ENCODE data around the gene VSIR.

Gene VSIR

DNA sequence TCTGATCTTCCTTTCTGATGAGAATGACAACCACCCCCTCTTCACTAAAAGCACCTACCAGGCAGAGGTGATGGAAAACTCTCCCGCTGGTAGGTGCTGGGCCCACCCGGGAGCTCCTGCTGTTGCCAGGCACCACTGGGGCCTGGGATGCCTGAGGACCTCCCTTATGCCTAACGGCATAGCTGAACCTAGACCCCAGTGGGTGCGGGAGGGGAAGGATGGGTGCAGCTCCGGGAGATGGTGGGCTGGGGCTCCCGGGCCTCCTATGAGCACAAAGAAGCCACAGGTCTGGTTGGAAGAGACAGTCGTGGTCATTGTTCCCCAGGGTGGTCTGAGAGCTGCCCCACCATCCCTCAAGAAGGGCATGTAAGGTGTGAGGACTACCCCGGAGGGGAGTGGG lies 15.6 kb upstream of the VSIR start:
- TF ChIP-seq, protein P1, sequence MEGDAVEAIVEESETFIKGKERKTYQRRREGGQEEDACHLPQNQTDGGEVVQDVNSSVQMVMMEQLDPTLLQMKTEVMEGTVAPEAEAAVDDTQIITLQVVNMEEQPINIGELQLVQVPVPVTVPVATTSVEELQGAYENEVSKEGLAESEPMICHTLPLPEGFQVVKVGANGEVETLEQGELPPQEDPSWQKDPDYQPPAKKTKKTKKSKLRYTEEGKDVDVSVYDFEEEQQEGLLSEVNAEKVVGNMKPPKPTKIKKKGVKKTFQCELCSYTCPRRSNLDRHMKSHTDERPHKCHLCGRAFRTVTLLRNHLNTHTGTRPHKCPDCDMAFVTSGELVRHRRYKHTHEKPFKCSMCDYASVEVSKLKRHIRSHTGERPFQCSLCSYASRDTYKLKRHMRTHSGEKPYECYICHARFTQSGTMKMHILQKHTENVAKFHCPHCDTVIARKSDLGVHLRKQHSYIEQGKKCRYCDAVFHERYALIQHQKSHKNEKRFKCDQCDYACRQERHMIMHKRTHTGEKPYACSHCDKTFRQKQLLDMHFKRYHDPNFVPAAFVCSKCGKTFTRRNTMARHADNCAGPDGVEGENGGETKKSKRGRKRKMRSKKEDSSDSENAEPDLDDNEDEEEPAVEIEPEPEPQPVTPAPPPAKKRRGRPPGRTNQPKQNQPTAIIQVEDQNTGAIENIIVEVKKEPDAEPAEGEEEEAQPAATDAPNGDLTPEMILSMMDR (IDR thresholded peaks at IDR 0.05; ENCODE audit: low read depth, low read length) = no peak
- DNase-seq (ENCODE audit: extremely low read depth, low read depth) = no peak

DNA sequence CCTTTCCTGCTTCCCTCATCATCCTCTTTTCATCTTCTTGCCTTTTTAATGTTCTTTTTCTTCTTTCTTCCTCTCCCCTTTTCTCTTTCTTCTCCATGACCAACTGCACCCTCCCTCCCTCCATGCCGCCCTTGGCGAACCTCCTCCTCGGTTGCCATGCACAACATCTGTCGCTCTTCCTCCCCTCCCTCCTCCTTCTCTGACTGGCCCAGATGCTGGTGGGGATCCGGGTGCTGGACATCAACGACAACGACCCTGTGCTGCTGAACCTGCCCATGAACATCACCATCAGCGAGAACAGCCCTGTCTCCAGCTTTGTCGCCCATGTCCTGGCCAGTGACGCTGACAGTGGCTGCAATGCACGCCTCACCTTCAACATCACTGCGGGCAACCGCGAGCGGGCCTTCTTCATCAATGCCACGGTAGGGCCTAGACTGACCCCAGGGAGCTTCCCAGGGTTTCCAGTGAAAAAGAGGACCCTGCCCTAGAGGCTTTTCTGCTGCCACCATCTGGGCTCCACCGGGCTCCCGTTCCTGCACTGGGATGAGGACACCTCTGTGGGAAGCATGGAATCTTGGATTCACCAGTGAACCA lies 11.5 kb upstream of the VSIR start:
- no peak for DNase-seq (ENCODE audit: extremely low read depth, low read depth)
- TF ChIP-seq, protein P1 (IDR thresholded peaks at IDR 0.05; ENCODE audit: low read depth, low read length) = no peak

DNA sequence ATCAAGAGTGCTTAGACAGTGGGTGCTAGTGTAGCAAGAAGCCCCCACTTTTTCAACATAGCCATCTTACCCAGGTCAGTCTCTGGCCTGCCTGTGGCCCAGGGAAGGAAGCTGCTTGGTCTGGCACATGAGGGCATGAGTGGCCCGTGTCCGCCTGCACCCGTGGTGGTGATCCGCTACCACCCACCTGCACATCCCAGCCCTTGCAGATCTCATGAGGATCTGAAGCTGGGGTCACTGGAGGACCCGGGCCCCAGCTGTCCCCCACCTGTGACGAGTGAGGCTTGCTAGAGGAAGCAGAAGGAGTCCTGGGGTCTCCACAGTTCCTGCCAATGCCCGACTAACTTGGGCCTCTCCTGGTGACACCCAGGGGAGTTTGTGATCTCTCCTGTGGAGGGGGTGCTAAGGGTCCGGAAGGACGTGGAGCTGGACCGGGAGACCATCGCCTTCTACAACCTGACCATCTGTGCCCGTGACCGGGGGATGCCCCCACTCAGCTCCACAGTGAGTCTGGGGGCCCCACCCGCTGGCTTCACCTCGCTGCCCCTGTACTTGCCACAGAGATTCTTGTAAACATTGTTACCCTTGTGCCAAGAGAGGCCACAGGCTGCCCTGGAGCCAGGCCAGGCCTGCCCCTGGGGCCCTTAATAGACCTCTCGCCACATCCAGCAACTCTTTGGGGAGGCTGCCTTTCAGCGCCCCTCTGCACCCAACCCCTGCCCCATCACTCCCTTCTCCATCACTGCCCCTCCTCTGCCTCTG lies 10.8 kb upstream of the VSIR start:
- TF ChIP-seq, protein P1 (IDR thresholded peaks at IDR 0.05; ENCODE audit: low read depth, low read length) = no peak
- no peak for DNase-seq (ENCODE audit: extremely low read depth, low read depth)

DNA sequence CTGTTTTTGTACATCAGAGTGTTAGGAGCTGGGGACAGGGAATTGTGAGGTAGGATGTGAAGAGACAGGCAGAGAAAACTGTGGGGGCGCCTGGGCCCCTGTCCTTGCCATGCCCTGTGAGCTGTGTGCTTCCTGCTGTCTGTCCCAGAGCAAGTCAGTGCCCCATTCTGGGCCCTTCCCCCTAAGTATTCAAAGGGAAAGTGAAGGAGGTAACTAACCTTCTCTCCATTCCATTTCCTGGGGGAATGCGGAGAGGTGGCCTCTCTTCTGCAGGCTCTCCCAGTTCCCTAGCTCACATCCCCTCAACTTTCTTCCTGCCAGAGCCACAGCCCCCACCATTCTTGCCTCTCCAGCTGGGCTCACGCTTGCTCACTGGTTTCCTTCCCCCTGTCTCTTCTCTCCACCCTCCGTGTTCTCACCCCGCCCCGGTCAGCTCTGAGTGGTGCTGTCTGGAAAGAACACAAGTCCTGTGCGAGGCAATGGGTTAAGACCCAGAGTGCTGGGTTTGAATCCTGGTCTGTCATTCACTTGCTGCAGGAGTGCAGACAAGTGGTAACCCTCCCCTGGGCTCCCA lies 9.7 kb upstream of the VSIR start:
- no peak for DNase-seq (ENCODE audit: extremely low read depth, low read depth)
- TF ChIP-seq, protein P1 (IDR thresholded peaks at IDR 0.05; ENCODE audit: low read depth, low read length) = no peak

DNA sequence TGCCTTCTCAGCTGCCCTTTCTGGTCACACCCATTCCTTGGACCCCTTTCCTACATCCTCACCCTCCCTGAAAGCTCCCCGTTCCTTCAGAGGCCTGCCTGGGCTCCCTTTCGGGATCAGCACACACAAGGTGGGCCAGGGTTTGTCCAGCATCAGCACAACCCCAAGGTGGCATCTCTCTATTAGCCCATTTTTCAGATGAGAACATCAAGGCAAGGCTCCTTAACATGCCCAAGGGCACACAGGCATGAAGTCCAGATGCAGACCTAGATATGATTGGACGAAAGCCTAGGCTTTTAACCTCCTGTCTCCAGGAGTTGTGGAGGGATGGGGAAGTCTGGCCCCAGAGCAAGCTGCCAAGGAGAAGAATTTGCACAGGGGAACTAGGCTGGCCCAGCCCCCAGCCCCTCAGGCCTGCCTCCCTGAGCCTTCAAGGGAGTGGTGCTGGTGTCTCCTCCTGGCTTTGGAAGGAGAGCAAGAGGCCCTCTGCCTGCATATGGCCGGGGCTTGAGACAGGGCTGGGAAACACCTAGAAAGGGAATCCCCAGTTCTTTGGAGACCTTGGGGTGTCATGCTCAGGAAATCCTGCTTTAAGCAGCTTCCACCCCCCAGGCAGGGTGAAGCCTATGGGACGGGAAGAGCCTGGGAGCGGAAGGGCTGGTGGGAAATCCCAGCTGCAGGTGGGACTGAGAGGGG lies 9.0 kb upstream of the VSIR start:
- TF ChIP-seq, protein P1 (IDR thresholded peaks at IDR 0.05; ENCODE audit: low read depth, low read length) = no peak
- DNase-seq (ENCODE audit: extremely low read depth, low read depth) = no peak

DNA sequence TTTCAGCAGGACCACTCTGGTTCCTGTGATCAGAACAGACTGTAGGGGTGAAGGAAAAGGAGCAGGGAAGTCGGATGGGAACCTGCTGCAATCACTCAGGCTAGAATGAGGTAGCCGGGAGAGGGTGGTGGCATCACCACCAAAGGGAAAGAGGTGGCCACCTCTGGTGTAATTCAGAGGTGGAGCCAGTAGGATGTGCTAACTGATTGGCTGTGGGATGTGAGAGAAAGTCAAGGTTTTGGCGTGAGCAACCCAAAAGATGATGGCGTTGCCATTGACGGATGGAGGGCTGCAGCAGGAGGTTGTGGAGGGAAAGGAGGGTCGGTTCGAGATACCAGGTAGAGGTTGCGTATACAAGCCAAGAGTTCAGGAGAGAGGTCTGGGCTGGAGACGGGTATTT lies 7.4 kb upstream of the VSIR start:
- TF ChIP-seq, protein P1 (IDR thresholded peaks at IDR 0.05; ENCODE audit: low read depth, low read length) = no peak
- DNase-seq (ENCODE audit: extremely low read depth, low read depth) = no peak

DNA sequence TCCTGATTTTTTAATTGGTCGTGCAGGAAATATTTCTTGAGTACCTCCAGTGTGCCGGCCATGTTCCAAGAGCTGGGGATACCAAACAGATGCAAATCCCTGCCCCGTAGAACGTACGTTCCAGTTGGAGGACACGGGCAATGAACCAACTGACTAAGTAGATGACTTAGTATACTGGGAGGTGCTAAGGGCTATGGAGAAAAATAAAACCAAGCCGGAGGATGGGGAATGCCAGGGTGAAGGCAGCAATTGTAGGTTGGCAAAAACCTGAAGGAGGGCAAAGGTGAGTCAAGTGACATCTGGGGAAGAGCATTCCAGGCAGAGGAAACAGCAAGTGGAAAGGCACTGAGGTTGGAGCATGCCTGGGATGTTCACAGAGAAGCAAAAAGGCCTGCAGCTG lies 6.8 kb upstream of the VSIR start:
- no peak for DNase-seq (ENCODE audit: extremely low read depth, low read depth)
- TF ChIP-seq, protein P1 (IDR thresholded peaks at IDR 0.05; ENCODE audit: low read depth, low read length) = no peak
